ENCODE data around the gene RAB3GAP2.

DNA sequence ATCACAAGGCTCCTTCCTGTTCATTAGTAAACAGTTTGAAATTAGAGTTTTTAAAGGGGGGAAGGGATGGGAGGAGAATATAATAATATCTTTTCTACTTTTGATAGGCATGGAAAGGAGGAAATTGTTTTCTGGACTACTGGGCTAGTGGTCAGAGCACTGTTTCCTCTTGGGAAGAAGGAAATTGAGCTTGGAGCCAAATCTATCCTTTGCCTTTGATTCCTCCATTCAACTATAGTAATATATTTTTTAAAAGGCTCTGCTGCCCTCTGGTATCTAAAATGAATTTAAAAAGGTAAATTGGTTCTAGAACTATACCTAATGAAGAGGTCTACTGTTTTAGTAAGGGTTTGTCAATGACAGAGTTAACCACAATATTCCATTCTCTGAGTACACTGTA is 172.4 kb downstream of the RAB3GAP2 start:
- TF ChIP-seq, protein P1, sequence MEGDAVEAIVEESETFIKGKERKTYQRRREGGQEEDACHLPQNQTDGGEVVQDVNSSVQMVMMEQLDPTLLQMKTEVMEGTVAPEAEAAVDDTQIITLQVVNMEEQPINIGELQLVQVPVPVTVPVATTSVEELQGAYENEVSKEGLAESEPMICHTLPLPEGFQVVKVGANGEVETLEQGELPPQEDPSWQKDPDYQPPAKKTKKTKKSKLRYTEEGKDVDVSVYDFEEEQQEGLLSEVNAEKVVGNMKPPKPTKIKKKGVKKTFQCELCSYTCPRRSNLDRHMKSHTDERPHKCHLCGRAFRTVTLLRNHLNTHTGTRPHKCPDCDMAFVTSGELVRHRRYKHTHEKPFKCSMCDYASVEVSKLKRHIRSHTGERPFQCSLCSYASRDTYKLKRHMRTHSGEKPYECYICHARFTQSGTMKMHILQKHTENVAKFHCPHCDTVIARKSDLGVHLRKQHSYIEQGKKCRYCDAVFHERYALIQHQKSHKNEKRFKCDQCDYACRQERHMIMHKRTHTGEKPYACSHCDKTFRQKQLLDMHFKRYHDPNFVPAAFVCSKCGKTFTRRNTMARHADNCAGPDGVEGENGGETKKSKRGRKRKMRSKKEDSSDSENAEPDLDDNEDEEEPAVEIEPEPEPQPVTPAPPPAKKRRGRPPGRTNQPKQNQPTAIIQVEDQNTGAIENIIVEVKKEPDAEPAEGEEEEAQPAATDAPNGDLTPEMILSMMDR (IDR thresholded peaks at IDR 0.05 in 8 of 11, conservative IDR thresholded peaks at IDR 0.05 in 3 of 11), result no peak
- TF ChIP-seq POLR2A (IDR thresholded peaks at IDR 0.05), result no peak

Measured in spleen (tissue), 7 donors.